SK-N-SH treated with all-trans-retinoic acid at 6 μM for 48 hours (cell line): ENCODE data around the gene SPCS3.

Source experiments
- ARNTL ChIP-seq: fragments of 450-650 bp; formaldehyde crosslinking; IDR thresholded peaks from 2 replicates; pipeline ENCODE4 v1.5.0; 2020; ENCODE audit warnings: low read depth, mild to moderate bottlenecking, moderate library complexity, borderline replicate concordance
- CREB5 ChIP-seq: fragments of 250-450 bp; sonication (Bioruptor Pico); IDR thresholded peaks from 2 replicates; pipeline ENCODE4 v1.5.1; 2020; ENCODE audit warnings: low read depth, mild to moderate bottlenecking, moderate library complexity
- SNAI2 ChIP-seq: fragments of 250-450 bp; sonication (Bioruptor Pico); IDR thresholded peaks from 2 replicates; pipeline ENCODE4 v1.5.0; 2020; ENCODE audit warnings: mild to moderate bottlenecking, moderate library complexity
- ZNF70 ChIP-seq: fragments of 450-650 bp; formaldehyde crosslinking; IDR thresholded peaks from 2 replicates; pipeline ENCODE4 v1.5.0; 2020; ENCODE audit warnings: mild to moderate bottlenecking, moderate library complexity

- TF ChIP-seq ZNF70 (CRISPR knock-in tag): no peak
- no peak for TF ChIP-seq ARNTL (CRISPR knock-in tag)
- no peak for TF ChIP-seq CREB5 (CRISPR knock-in tag)
- no peak for TF ChIP-seq SNAI2 (CRISPR knock-in tag)
These were observed 40.7 kb downstream of the SPCS3 start for GRCh38 chr4:176360446-176360845.
